Measurements from ENCODE around the gene RWDD1. TPM values are rescaled to one million over a fixed set of nuclear protein-coding genes. Genes with fewer than 3 reads are reported as not detected.

Gene RWDD1
- total and polyA plus RNA-seq, 2 of the 13 experiments (the other 11 are each of a cell fraction or from before 2014, with no cell fraction given) = 27.4 to 67.1 TPM

DNA sequence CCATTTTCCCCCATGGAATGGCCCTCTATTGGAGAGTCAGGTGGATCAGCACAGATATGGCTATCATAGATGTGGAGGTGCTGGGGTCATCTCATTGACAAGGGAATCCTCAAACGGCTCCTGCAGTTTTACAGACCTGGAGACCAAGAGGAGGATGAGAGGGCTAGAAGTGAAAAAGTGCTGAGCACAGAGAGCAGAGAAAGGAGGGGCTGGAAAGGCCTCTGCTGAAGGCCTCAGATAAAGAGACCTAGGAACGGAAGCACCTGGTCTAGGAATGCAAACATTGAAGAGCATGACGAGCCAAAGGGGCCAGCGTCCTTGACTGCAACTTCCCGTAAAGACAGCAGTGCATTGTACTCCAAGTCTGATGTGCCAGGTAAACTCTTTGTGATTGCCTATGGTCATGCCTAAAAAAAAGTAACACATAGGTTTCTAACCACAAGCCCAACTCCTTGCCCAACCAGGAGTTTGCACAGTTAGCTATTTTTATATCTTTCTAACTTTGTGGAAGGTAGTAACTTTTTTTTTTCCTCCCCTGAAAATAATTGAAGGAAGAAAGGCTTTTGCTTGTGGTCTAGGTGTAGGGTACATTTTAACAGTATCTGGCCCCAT, 60.2 kb downstream of the RWDD1 start (continued):
- TF ChIP-seq FLYWCH1 (CRISPR knock-in tag; IDR thresholded peaks at IDR 0.05) = no peak
- TF ChIP-seq RNF2 (conservative IDR thresholded peaks at IDR 0.05; ENCODE audit: low read depth) = no peak
- no peak for TF ChIP-seq ZNF510 (CRISPR knock-in tag; IDR thresholded peaks at IDR 0.05; ENCODE audit: low read depth)
- TF ChIP-seq, protein P1, sequence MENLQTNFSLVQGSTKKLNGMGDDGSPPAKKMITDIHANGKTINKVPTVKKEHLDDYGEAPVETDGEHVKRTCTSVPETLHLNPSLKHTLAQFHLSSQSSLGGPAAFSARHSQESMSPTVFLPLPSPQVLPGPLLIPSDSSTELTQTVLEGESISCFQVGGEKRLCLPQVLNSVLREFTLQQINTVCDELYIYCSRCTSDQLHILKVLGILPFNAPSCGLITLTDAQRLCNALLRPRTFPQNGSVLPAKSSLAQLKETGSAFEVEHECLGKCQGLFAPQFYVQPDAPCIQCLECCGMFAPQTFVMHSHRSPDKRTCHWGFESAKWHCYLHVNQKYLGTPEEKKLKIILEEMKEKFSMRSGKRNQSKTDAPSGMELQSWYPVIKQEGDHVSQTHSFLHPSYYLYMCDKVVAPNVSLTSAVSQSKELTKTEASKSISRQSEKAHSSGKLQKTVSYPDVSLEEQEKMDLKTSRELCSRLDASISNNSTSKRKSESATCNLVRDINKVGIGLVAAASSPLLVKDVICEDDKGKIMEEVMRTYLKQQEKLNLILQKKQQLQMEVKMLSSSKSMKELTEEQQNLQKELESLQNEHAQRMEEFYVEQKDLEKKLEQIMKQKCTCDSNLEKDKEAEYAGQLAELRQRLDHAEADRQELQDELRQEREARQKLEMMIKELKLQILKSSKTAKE (CRISPR knock-in tag; IDR thresholded peaks at IDR 0.05; ENCODE audit: borderline replicate concordance) = peak; percentile 32; the same call in 1 of the 2 replicates
- 0 out of 2 replicates have a peak, but pooled peaks have one; percentile 22 for TF ChIP-seq CHD2 (IDR thresholded peaks at IDR 0.05; ENCODE audit: low read depth, low read length)
- TF ChIP-seq, protein P2, sequence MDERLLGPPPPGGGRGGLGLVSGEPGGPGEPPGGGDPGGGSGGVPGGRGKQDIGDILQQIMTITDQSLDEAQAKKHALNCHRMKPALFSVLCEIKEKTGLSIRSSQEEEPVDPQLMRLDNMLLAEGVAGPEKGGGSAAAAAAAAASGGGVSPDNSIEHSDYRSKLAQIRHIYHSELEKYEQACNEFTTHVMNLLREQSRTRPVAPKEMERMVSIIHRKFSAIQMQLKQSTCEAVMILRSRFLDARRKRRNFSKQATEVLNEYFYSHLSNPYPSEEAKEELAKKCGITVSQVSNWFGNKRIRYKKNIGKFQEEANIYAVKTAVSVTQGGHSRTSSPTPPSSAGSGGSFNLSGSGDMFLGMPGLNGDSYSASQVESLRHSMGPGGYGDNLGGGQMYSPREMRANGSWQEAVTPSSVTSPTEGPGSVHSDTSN (CRISPR knock-in tag; IDR thresholded peaks at IDR 0.05) = no peak
- TF ChIP-seq KLF16 (CRISPR knock-in tag; IDR thresholded peaks at IDR 0.05) = peak in 1 of 2 experiments; percentile 78; a peak in 1 of 4 replicates
- no peak; the same call in 1 of the 2 replicates for TF ChIP-seq SMC3 (IDR thresholded peaks at IDR 0.05; ENCODE audit: low read length)
- TF ChIP-seq ZNF670 (CRISPR knock-in tag; IDR thresholded peaks at IDR 0.05; ENCODE audit: borderline replicate concordance) = peak; percentile 60; the same call in 1 of the 2 replicates
- TF ChIP-seq FOSL1 (CRISPR knock-in tag; IDR thresholded peaks at IDR 0.05; ENCODE audit: borderline replicate concordance) = peak; percentile 29; the same call in 1 of the 2 replicates
- TF ChIP-seq, protein P3, sequence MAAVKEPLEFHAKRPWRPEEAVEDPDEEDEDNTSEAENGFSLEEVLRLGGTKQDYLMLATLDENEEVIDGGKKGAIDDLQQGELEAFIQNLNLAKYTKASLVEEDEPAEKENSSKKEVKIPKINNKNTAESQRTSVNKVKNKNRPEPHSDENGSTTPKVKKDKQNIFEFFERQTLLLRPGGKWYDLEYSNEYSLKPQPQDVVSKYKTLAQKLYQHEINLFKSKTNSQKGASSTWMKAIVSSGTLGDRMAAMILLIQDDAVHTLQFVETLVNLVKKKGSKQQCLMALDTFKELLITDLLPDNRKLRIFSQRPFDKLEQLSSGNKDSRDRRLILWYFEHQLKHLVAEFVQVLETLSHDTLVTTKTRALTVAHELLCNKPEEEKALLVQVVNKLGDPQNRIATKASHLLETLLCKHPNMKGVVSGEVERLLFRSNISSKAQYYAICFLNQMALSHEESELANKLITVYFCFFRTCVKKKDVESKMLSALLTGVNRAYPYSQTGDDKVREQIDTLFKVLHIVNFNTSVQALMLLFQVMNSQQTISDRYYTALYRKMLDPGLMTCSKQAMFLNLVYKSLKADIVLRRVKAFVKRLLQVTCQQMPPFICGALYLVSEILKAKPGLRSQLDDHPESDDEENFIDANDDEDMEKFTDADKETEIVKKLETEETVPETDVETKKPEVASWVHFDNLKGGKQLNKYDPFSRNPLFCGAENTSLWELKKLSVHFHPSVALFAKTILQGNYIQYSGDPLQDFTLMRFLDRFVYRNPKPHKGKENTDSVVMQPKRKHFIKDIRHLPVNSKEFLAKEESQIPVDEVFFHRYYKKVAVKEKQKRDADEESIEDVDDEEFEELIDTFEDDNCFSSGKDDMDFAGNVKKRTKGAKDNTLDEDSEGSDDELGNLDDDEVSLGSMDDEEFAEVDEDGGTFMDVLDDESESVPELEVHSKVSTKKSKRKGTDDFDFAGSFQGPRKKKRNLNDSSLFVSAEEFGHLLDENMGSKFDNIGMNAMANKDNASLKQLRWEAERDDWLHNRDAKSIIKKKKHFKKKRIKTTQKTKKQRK (IDR thresholded peaks at IDR 0.05; ENCODE audit: low read length) = no peak
- TF ChIP-seq, protein P4, sequence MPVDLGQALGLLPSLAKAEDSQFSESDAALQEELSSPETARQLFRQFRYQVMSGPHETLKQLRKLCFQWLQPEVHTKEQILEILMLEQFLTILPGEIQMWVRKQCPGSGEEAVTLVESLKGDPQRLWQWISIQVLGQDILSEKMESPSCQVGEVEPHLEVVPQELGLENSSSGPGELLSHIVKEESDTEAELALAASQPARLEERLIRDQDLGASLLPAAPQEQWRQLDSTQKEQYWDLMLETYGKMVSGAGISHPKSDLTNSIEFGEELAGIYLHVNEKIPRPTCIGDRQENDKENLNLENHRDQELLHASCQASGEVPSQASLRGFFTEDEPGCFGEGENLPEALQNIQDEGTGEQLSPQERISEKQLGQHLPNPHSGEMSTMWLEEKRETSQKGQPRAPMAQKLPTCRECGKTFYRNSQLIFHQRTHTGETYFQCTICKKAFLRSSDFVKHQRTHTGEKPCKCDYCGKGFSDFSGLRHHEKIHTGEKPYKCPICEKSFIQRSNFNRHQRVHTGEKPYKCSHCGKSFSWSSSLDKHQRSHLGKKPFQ (CRISPR knock-in tag; IDR thresholded peaks at IDR 0.05; ENCODE audit: insufficient replicate concordance) = no peak
- TF ChIP-seq FOXK1 (CRISPR knock-in tag; IDR thresholded peaks at IDR 0.05; ENCODE audit: borderline replicate concordance, low read depth) = peak; percentile 78; the same call in 1 of the 2 replicates
- TF ChIP-seq SP1 (IDR thresholded peaks at IDR 0.05) = no peak
- no peak for TF ChIP-seq SP1 (CRISPR knock-in tag; IDR thresholded peaks at IDR 0.05)
- no peak for TF ChIP-seq PCBP2 (optimal IDR thresholded peaks at IDR 0.05; ENCODE audit: low read depth, low read length, poor library complexity, severe bottlenecking)
- TF ChIP-seq, protein P5, sequence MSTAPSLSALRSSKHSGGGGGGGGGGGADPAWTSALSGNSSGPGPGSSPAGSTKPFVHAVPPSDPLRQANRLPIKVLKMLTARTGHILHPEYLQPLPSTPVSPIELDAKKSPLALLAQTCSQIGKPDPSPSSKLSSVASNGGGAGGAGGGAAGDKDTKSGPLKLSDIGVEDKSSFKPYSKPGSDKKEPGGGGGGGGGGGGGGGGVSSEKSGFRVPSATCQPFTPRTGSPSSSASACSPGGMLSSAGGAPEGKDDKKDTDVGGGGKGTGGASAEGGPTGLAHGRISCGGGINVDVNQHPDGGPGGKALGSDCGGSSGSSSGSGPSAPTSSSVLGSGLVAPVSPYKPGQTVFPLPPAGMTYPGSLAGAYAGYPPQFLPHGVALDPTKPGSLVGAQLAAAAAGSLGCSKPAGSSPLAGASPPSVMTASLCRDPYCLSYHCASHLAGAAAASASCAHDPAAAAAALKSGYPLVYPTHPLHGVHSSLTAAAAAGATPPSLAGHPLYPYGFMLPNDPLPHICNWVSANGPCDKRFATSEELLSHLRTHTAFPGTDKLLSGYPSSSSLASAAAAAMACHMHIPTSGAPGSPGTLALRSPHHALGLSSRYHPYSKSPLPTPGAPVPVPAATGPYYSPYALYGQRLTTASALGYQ (CRISPR knock-in tag; IDR thresholded peaks at IDR 0.05) = peak; percentile 84; the same call in 1 of the 2 replicates
- peak; percentile 98 for TF ChIP-seq ZNF788 (CRISPR knock-in tag; IDR thresholded peaks at IDR 0.05; ENCODE audit: borderline replicate concordance)

Data from HepG2 (cell line).